BJ (cell line): ENCODE measurements around the gene TMEM178A. TPM values are rescaled to one million over a fixed set of nuclear protein-coding genes. Genes with fewer than 3 reads are reported as not detected.

Experiments used
- CTCF ChIA-PET: fragments of 350-600 bp; formaldehyde crosslinking; extraction: SDS; loops from one replicate; lab custom pipeline; 2021; ENCODE audit warnings: antibody characterized with exemption, inconsistent platforms; lab: Yijun Ruan, JAX
- POLR2A ChIA-PET: fragments of 300-600 bp; sonication (Branson Sonifier 250); formaldehyde crosslinking; extraction: SDS; loops from one replicate; lab custom pipeline; 2021; ENCODE audit warnings: antibody characterized with exemption; lab: Charles Lee
- DNase-seq: peaks from one replicate; pipeline ENCODE4 v3.0.0-alpha.2; 2011; ENCODE audit warnings: low read depth
- H3K27me3 ChIP-seq: 2 replicates; pipeline ENCODE4 v1.6.0; 2011; ENCODE audit warnings: low read length; ENCODE audit not compliant: control insufficient read depth, insufficient read depth
- H3K36me3 ChIP-seq: 2 replicates; pipeline ENCODE4 v1.5.1; 2011; ENCODE audit warnings: low read length; ENCODE audit not compliant: control insufficient read depth, insufficient read depth
- H3K4me3 ChIP-seq: 2 replicates; pipeline ENCODE4 v1.5.1; 2011; ENCODE audit warnings: low read depth, mild to moderate bottlenecking, control low read depth, low read length
- polyA plus RNA-seq: library from polyadenylated mRNA; depleted of rRNA; stranded (reverse); fragments of >200 nt; gene quantifications from 2 replicates; pipeline ENCODE4 v1.2.3, GENCODE V29; 2011
- TF ChIP-seq, protein P1 (sequence below): IDR thresholded peaks from 2 replicates; pipeline ENCODE4 v1.5.1; 2011; ENCODE audit warnings: low read depth, mild to moderate bottlenecking, control low read depth, inconsistent platforms, low read length, moderate library complexity; ENCODE audit not compliant: insufficient read depth

The TMEM178A gene
- polyA plus RNA-seq, 1 experiment = 2.0 TPM

DNA sequence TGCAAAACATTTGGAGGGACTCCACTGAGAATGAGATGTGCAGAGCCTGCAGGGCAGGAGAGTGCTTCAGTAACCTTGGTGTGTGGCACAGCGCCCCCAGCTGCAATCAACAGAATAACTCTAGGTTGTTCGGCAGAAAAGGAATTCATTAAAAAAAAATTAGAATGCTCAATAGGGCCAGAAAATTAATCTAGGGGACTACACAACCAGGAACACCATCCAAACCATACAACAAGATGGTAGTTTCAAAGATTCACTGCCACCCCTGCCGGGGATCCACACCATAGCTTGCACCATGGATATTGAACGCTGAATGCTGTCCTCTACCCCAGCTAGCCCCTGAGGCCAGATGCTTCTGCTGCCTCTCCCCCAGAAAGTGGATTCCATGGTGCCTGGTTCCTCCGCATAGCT is 63.2 kb downstream of the TMEM178A start:
- POLR2A ChIA-PET = no interaction called here
- DNase-seq = no peak
- TF ChIP-seq, protein P1, sequence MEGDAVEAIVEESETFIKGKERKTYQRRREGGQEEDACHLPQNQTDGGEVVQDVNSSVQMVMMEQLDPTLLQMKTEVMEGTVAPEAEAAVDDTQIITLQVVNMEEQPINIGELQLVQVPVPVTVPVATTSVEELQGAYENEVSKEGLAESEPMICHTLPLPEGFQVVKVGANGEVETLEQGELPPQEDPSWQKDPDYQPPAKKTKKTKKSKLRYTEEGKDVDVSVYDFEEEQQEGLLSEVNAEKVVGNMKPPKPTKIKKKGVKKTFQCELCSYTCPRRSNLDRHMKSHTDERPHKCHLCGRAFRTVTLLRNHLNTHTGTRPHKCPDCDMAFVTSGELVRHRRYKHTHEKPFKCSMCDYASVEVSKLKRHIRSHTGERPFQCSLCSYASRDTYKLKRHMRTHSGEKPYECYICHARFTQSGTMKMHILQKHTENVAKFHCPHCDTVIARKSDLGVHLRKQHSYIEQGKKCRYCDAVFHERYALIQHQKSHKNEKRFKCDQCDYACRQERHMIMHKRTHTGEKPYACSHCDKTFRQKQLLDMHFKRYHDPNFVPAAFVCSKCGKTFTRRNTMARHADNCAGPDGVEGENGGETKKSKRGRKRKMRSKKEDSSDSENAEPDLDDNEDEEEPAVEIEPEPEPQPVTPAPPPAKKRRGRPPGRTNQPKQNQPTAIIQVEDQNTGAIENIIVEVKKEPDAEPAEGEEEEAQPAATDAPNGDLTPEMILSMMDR = peak; percentile 71
- no peaks in the 10 kb centered on the region for H3K36me3 ChIP-seq
- H3K4me3 ChIP-seq = no peak overlapping the region
- H3K27me3 ChIP-seq = no peaks in the 10 kb centered on the region
- CTCF ChIA-PET = interaction anchor here (0.6 to 4.2 kb wide), 14 partner anchors 9 to 668 kb away, joined by 3 to 29 read pairs (median 6); no protein-coding TSS in a partner anchor

DNA sequence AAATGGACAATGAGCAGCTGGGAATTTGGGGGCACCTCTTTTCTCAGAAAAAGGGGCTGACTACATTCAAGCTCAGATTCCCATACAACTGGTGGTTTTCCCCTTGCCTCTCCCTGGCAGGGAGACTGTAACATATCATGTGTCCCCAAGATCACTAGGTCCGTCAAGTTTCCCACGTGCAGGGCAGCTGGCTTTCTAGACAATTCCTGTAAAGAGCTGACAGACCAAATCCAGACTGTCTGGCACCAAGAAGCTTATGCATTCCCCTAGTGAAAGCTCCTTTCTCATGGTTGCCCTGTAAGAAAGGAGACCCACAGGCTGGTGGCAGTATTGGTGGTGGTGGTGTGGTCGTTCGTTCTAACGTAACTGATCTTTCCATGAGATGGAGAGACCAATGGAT is 64.6 kb downstream of the TMEM178A start:
- POLR2A ChIA-PET = no interaction called here
- H3K4me3 ChIP-seq = no peak overlapping the region
- CTCF ChIA-PET = interaction anchor here (0.6 to 4.2 kb wide), 17 partner anchors 8 to 354 kb away, joined by 3 to 29 read pairs (median 4); no protein-coding TSS in a partner anchor
- TF ChIP-seq, protein P1 = no peak
- H3K27me3 ChIP-seq = no peaks in the 10 kb centered on the region
- DNase-seq = no peak
- H3K36me3 ChIP-seq = no peaks in the 10 kb centered on the region

DNA sequence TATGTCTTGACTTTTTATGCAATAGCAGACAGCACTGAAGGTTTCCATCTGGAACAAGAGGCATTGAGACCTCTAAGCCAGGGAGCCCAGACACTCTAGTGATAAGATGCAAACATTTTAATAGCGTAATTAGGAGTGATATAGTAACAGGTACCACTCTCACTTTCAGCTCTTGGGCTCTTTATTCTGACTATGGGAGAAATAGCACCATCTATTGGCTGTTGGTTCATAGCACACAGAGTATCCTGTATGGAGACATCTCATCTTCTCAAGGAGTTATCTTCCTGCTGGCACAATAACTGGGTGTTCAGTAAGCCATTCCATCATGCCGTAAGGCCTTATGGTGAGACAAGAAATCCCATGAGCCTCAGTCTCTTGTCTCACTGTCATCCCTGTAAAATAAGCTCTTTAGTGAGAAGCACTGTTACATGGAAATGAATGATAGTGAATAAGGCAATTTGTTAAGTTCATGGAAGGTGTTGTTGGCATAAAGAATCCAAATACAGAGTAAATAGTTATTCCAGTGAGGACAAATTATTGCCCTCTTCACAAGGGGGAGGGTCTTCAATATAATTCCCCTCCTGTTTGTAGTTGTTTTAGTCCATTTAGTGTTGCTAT is 65.1 kb downstream of the TMEM178A start:
- CTCF ChIA-PET = interaction anchor here (0.6 to 4.2 kb wide), 17 partner anchors 8 to 354 kb away, joined by 3 to 29 read pairs (median 4); no protein-coding TSS in a partner anchor

DNA sequence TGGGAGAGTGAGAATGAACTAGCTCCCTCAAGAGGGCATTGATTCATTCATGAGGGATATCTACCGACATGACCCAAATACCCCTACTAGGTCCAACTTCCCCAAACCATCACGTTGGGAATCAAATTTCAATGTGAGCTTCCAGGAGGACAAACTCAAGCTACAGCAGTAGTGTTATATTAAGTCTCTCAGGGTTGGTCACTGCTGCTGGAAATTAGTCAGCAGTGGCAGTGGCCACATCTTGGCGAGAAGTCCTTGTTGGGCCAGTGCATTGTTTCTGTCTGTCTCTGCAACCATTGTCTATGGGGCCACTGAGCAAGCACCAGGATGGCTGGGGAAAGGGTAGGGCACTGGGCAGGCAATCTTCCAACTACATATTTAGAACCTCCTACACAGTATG is 65.8 kb downstream of the TMEM178A start:
- Histone ChIP-seq H3K36me3 (no peaks in the 10 kb centered on the region), H3K4me3 (no peak overlapping the region), H3K27me3 (no peaks in the 10 kb centered on the region)
- CTCF ChIA-PET = interaction anchor here (1.1 to 4.2 kb wide), 7 partner anchors 11 to 355 kb away, joined by 3 to 29 read pairs (median 4); no protein-coding TSS in a partner anchor
- TF ChIP-seq, protein P1 = no peak
- POLR2A ChIA-PET = no interaction called here
- DNase-seq = no peak

More for the DNA sequence above, 65.1 kb downstream of the TMEM178A start:
- POLR2A ChIA-PET = no interaction called here
- H3K36me3 ChIP-seq = no peaks in the 10 kb centered on the region
- DNase-seq = no peak
- no peak overlapping the region for H3K4me3 ChIP-seq
- no peaks in the 10 kb centered on the region for H3K27me3 ChIP-seq
- TF ChIP-seq, protein P1 = peak; percentile 64

DNA sequence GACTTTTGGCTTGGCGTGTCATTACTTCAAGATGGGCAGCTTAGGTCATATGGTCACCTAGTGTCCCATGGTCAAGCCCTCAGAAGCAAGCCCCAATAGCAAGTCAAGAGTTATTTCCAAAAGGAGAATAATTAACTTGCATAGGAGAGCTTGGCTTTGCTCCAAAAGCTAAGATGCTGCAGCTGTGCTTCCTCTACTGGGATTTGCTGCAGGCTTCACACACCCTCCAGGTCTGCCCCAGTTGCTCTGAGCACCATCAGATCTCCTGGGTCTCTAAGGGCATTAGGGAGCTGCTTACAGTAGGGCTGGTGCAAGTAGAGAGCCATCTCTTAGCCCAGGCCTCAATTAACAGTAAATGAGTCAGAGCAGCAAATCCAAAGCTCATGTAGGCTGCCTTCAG is 66.8 kb downstream of the TMEM178A start:
- DNase-seq = no peak
- CTCF ChIA-PET = interaction anchor here (0.7 to 4.2 kb wide), 3 partner anchors 100 to 216 kb away, joined by 3 to 29 read pairs (median 3); no protein-coding TSS in a partner anchor
- POLR2A ChIA-PET = no interaction called here
- no peaks in the 10 kb centered on the region for H3K27me3 ChIP-seq
- H3K4me3 ChIP-seq = no peak overlapping the region
- no peaks in the 10 kb centered on the region for H3K36me3 ChIP-seq
- TF ChIP-seq, protein P1 = no peak
